Erythroblast (primary cell): ENCODE data around the gene DNAH17.

Source experiments
- GATA1 ChIP-seq: IDR thresholded peaks from 2 replicates; pipeline ENCODE4 v1.6.1; 2011; ENCODE audit warnings: low read depth, mild to moderate bottlenecking, control low read depth, low read length, moderate library complexity
- POLR2A ChIP-seq: IDR thresholded peaks from 2 replicates; pipeline ENCODE4 v1.6.1; 2011; ENCODE audit warnings: mild to moderate bottlenecking, low read length

GRCh38 chr17:78567991-78568390, 9.2 kb downstream of the DNAH17 start:
- TF ChIP-seq POLR2A (no peak), GATA1 (no peak)
